DOHH2 (cell line): Measurements from ENCODE around the gene PTPRN2.

Source experiments
- CTCF ChIP-seq: fragments of 200-600 bp; sonication (generic); IDR thresholded peaks from one replicate; pipeline ENCODE4 v1.5.1; 2014; ENCODE audit warnings: antibody characterized with exemption, mild to moderate bottlenecking, low read depth, low read length; ENCODE audit not compliant: poor library complexity, severe bottlenecking
- EZH2phosphoT487 ChIP-seq: fragments of 200-600 bp; sonication (generic); IDR thresholded peaks from 2 replicates; pipeline ENCODE4 v1.6.1; 2017; ENCODE audit warnings: borderline replicate concordance, mild to moderate bottlenecking, antibody characterized with exemption, low read length, moderate library complexity, mixed read lengths

- TF ChIP-seq CTCF (no peak), EZH2phosphoT487 (no peak)
These were observed 1011.2 kb downstream of the PTPRN2 start for GRCh38 chr7:157576415-157576814.
